HEK293T (cell line): Measurements from ENCODE around the gene PSTPIP1.

ENCODE experiments used
- ARNT ChIP-seq: fragments of 450-650 bp; IDR thresholded peaks from 2 replicates; pipeline ENCODE4 v1.6.1; 2017; ENCODE audit warnings: mild to moderate bottlenecking
- BHLHE40 ChIP-seq: fragments of 450-650 bp; IDR thresholded peaks from 2 replicates; pipeline ENCODE4 v1.6.1; 2016; ENCODE audit warnings: mild to moderate bottlenecking, moderate library complexity, borderline replicate concordance
- FOXK2 ChIP-seq: fragments of 450-650 bp; IDR thresholded peaks from 2 replicates; pipeline ENCODE4 v1.6.1; 2016; ENCODE audit warnings: mild to moderate bottlenecking
- FOXM1 ChIP-seq: fragments of 450-650 bp; IDR thresholded peaks from 2 replicates; pipeline ENCODE4 v1.6.1; 2017; ENCODE audit warnings: mild to moderate bottlenecking, borderline replicate concordance
- HDGF ChIP-seq: fragments of 450-650 bp; IDR thresholded peaks from 2 replicates; pipeline ENCODE4 v1.6.1; 2017; ENCODE audit warnings: antibody characterized with exemption, borderline replicate concordance
- L3MBTL2 ChIP-seq: fragments of 450-650 bp; conservative IDR thresholded peaks from 2 replicates; pipeline ENCODE4 v1.6.1; 2016; ENCODE audit warnings: mild to moderate bottlenecking
- SP1 ChIP-seq: fragments of 450-650 bp; IDR thresholded peaks from 2 replicates; pipeline ENCODE4 v1.6.1; 2017
- SUZ12 ChIP-seq: fragments of 450-650 bp; IDR thresholded peaks from 2 replicates; pipeline ENCODE4 v1.6.1; 2016; ENCODE audit warnings: mild to moderate bottlenecking

DNA sequence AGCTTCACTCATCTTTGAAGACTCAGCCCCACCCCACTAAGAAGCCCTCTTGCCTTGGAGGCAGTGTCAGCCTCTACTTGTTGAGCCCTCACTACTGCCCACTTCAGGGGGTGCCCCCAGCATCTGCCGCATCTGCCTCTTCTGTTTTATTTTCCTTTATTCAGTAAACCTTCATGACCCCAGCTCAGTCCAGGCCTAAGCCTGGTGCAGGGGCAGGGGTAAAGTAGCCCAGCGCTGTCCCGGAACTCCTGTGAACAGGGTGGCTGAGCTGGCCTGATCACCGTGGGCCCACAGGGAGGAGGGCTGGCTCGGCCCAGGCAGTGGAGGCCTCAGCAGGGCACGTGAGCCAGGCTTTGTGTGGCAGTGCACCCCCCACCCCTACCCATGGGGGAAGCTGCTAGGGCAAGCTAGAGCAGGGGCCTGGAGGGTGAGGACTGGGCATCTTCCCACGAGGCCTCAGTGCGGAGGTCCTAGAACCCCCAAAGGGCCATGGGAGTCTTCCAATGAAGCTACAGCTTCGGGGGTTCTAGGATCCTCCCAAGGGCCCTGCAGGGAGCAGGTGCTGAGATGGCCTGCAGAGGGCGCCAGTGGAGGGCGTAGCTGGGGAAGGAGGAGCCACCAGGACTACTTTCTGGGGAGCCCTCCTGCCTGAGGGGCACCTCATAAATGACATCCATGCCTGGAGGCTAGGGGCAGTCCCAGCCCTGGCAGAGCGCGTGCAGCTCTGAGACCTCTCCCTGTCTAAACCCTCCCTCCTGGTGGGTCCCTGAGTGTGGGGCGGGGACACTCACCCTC lies 40.0 kb downstream of the PSTPIP1 start:
- TF ChIP-seq FOXK2 (no peak), SP1 (no peak), BHLHE40 (no peak), HDGF (no peak), ARNT (no peak), L3MBTL2 (no peak), FOXM1 (no peak), SUZ12 (no peak)
